ACC112 (cell line): ENCODE data around the gene NPY4R.
"Not testable (repeated sequence)": the region's sequence is repeated elsewhere in the genome, so short reads cannot be mapped to it uniquely, and the experiment has no call there.

ENCODE experiments used
- H2AFZ ChIP-seq: fragments of 200-600 bp; sonication (generic); one replicate; pipeline ENCODE4 v1.6.0; 2017; ENCODE audit warnings: antibody characterized with exemption, low read length; ENCODE audit not compliant: unreplicated experiment
- H3K27ac ChIP-seq: fragments of 200-600 bp; sonication (generic); 2 replicates; pipeline ENCODE4 v1.5.1; 2014; ENCODE audit warnings: low read depth, mild to moderate bottlenecking, antibody characterized with exemption, low read length, moderate library complexity
- H3K27me3 ChIP-seq: fragments of 200-600 bp; sonication (generic); 2 replicates; pipeline ENCODE4 v1.6.1; 2014; ENCODE audit warnings: mild to moderate bottlenecking, antibody characterized with exemption, low read length, moderate library complexity, mixed read lengths; ENCODE audit not compliant: insufficient read depth
- H3K36me3 ChIP-seq: fragments of 200-600 bp; sonication (generic); 2 replicates; pipeline ENCODE4 v1.6.1; 2016; ENCODE audit warnings: mild to moderate bottlenecking, antibody characterized with exemption, low read length, moderate library complexity, mixed read lengths; ENCODE audit not compliant: insufficient read depth
- H3K4me1 ChIP-seq: fragments of 200-600 bp; sonication (generic); one replicate; pipeline ENCODE4 v1.6.1; 2016; ENCODE audit warnings: low read length, mixed read lengths; ENCODE audit not compliant: insufficient read depth, unreplicated experiment, control insufficient read depth
- H3K4me3 ChIP-seq: fragments of 200-600 bp; sonication (generic); 2 replicates; pipeline ENCODE4 v1.5.1; 2014; ENCODE audit warnings: mild to moderate bottlenecking, low read depth, low read length
- H3K79me2 ChIP-seq: fragments of 200-600 bp; sonication (generic); one replicate; pipeline ENCODE4 v1.6.0; 2016; ENCODE audit warnings: low read length; ENCODE audit not compliant: control insufficient read depth, unreplicated experiment, insufficient read depth

Gene NPY4R

DNA sequence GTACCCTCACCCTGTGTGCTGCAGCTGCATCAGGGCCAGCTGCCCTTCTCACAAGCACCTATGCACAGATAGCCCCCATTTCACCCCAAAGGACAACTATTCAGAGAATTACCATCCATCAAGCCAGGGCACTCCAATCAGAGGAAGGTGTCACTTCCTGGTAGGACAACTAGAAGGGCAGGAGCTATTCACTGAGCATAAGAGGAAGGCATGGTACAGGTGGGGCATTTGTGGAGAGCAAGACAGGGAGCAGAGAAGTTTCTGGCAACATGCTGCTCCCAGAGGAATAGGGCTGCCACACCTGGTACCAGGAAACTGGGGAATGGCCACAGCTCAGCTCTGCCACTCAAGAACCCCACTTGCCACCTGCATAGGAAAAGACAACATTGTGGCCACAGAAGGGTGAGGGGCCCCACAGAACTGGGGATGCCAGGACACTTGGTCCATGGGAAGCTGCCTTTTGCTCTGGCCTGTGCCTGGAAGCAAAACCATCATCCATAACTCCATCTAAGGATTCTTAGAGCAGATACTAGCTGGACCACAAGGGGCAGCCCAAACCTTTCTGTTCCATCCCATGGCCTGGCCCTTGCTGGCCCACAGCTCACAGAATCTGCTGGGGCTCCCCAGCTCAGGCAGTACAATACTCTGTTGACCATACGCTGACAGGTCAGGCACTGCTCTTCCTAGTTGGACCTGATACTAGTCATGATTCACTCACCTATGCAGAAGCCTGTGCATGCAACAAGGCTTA, 25.8 kb upstream of the NPY4R start:
- not testable (repeated sequence) for H3K4me3 ChIP-seq, H2AFZ ChIP-seq, H3K79me2 ChIP-seq, H3K4me1 ChIP-seq, H3K27ac ChIP-seq, H3K27me3 ChIP-seq, H3K36me3 ChIP-seq

DNA sequence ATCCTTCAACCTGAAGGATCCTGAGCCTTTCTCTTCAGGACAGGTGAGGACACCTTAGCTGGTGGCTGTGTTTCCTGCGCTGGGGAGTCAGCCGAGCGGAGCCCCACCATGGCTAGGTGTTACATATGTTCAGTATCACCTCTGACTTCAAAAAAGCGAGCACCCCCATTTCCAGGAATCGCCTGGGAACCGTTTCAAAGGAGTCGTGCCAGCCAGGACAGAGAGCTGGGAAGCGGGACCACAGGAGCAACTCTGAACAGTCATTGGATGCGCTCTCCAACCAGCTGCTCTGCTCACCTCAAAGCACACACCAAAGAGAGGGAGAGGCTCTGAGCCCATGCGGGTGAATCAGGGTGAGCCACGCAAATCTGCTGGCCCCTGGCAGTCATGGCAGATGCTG, 24.5 kb upstream of the NPY4R start:
- H3K27me3 ChIP-seq, H3K36me3 ChIP-seq, H3K4me3 ChIP-seq, H2AFZ ChIP-seq, H3K27ac ChIP-seq, H3K79me2 ChIP-seq, H3K4me1 ChIP-seq: not testable (repeated sequence)

DNA sequence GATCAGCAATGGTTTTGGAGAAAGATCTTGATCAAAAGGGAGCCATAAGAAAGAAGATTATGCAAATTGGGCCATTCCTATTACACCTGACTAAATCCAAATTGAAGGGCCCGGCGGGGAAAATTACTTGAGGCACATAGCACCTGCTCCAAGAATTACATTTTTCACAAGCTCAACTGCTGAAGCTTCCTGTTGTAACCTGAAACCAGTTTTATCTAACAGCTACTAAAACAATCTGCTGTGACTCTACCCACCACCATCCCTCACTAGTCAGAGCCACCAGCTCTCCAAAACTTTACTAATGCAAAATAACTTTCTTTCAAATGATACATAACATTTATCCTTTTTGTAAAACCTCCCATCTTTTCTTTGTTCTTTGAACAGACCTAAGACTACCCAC, 20.7 kb upstream of the NPY4R start:
- not testable (repeated sequence) for H3K27ac ChIP-seq, H3K36me3 ChIP-seq, H3K79me2 ChIP-seq, H3K4me1 ChIP-seq, H3K27me3 ChIP-seq, H3K4me3 ChIP-seq, H2AFZ ChIP-seq

DNA sequence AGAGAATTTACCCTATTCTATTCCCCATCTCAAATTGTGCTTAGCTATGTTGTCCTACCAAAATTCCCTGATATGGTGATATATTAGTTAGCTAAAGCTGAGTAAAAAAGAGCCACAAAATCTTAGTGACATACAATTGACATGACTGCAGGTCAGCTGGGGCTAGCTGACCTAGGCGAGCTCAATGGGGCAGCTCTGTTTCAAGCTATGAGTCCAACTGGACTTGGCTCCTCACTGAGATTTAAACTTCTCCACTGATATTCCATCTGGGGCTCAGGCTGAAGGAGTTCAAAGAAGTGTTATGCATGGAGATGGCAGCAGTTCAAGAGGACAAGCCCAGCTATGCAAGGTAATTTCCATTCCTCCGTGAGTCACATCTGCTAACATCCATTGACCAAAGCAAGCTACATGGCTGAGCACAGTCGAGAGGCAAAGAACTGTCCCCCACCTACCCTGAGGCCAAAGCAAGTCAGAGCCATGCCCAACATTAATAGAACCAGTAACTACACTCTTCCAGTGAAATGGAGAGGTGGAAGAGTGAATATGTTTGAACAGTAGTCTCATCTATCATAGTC, 9.1 kb upstream of the NPY4R start:
- H3K4me1 ChIP-seq, H3K27me3 ChIP-seq, H3K4me3 ChIP-seq, H3K27ac ChIP-seq, H2AFZ ChIP-seq, H3K79me2 ChIP-seq, H3K36me3 ChIP-seq: not testable (repeated sequence)

DNA sequence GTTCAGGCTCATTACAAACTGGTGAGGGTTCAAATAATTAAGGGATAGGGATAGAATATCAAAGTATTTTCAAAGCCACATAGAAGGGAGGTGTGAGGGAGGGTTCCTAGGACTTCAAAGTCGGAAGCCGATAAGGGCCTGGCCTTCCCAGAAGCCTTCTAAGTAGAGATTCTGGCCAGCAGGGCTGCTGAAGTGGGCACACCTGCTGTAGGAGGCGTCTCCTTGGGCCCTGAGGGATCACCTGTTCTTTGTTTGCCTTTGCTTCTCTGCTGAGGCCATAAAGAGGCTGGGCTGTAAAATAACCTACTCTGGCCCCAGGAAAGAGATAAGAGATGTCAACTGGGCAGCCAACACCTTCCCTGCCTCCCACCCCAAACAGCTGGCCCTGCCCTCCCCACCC, 8.0 kb upstream of the NPY4R start:
- not testable (repeated sequence) for H3K27ac ChIP-seq, H3K27me3 ChIP-seq, H3K36me3 ChIP-seq, H3K4me3 ChIP-seq, H2AFZ ChIP-seq, H3K79me2 ChIP-seq, H3K4me1 ChIP-seq

DNA sequence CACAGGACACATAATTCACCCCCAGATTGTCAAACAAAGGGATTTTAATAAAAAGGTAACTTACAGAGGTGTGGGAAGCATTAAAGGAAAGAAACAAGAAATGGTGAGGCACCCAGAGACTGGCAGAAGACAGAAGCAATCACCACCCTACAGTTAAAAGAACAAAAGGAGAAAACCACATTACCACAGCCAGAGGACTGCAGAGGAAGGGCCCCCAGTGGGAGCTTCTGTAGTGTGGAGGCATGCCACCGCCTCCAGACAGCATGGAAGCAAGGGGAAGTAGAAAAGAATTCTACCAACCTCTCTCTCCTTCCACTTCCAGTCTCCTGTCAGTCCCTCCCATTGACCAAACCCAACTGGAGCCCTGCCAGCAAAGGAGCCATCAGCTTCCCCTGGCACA, 4.4 kb upstream of the NPY4R start:
- not testable (repeated sequence) for H3K27ac ChIP-seq, H3K4me3 ChIP-seq, H2AFZ ChIP-seq, H3K27me3 ChIP-seq, H3K4me1 ChIP-seq, H3K36me3 ChIP-seq, H3K79me2 ChIP-seq

DNA sequence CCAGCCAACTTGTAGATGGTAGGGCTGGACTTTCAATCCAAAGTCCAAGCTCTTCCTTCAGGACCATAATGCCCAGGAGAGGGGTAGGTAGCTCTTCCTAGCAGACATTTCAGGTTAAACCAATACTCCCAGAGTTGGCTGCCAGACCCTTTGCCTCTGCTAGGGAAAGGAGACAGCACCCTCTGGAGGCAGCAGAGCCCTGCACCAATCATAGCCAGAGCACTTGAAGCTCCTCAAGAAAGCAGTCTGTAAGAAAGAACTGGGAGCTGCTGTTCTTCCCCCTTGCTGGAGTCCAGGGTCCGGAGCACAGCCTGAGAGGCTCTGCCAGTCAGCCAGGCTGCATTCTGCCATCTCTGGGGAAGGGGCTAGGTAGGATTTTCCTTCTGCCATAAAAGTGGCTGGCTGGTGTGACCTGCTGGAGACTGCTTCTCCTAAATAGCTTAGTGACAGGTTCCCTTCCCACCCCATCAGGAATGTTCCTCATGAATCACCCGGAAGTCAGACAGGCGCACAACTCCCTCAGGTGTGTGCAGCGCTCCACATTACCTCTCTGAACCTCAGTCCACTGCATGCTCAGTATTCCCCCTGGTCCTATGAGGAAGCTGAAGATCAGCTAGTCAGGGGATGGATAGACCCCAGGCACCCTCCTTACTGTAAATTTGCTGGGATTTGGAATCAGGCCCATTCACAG, 2.5 kb upstream of the NPY4R start:
- not testable (repeated sequence) for H3K4me3 ChIP-seq, H2AFZ ChIP-seq, H3K27me3 ChIP-seq, H3K79me2 ChIP-seq, H3K4me1 ChIP-seq, H3K36me3 ChIP-seq, H3K27ac ChIP-seq

DNA sequence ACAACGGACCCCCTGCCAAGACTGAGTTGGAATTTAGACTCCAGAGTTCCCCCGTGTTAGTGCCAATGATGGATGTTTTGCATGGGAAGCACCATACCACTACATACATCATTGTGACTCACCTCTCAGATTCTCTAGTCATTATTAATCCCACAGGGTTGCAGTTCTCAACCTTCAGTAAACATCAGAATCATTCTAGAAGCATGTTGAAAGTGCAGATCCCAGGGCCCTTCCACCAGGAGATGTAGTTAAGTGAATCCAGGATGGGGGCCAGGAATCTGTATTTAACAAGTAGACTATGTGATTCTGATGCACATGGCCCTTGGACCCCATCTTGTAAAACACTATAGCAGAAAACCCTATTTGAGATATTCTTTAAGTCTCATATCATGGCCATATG, 2.1 kb downstream of the NPY4R start:
- H3K27ac ChIP-seq, H2AFZ ChIP-seq, H3K36me3 ChIP-seq, H3K79me2 ChIP-seq, H3K27me3 ChIP-seq, H3K4me3 ChIP-seq, H3K4me1 ChIP-seq: not testable (repeated sequence)

DNA sequence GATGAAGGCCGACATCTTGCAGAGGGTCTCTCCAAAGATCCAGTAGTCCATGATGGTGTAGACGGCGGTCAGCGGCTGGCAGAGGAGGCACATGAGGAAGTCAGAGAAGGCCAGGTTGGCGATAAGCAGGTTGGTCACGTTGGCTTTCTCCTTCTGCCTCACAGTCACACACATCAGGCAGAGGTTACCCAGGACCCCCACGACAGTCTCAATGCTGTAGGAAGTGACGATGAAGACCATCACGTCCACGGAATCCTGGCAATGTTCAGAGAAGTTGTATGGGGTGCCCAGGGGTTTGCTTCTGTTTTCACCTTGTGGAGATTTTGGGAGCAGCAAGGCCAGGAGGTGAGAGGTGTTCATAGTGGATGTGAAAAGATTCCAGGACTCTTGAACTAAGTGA, 3.5 kb downstream of the NPY4R start:
- H2AFZ ChIP-seq, H3K36me3 ChIP-seq, H3K4me3 ChIP-seq, H3K27ac ChIP-seq, H3K4me1 ChIP-seq, H3K27me3 ChIP-seq, H3K79me2 ChIP-seq: not testable (repeated sequence)

DNA sequence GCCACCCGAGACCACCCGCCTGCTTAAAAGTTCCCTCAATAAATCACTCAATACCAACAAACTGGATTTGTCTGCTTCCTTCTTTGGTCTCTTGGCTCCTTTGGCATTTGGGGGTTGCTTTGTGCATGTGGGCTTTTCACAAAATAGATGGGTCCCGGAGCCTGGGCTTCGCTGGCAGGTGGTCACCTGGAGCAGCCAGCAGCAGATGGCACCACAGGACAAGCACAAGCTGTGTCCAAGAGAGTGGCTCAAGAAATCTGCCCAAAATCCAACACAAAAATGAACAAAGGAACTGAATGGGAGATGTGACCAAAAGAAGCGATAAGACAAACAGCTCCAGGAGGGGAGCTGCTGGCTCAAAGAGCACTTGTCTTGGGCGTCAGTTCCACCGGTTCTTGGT, 6.2 kb downstream of the NPY4R start:
- H2AFZ ChIP-seq, H3K4me3 ChIP-seq, H3K27me3 ChIP-seq, H3K79me2 ChIP-seq, H3K36me3 ChIP-seq, H3K27ac ChIP-seq, H3K4me1 ChIP-seq: not testable (repeated sequence)

DNA sequence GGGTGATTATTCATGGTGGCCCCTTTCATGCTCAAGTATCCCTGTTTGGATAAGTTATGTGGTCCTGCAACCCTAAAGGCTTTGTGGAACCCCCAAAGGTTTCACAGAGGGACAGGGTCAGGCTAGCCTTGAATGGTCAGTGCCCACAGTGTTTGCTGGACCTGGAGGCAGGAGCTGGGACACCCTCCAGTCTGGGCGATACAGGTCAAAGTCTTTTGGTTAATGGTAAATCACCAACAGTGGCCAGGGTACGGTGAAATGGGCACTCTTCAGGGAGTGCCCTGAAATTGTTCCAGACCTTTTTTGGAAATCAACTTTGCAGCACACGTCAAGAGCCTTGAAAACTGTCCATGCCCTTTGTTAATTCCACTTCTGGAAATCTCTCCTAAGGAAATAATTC, 8.7 kb downstream of the NPY4R start:
- H3K27ac ChIP-seq, H3K4me1 ChIP-seq, H2AFZ ChIP-seq, H3K79me2 ChIP-seq, H3K4me3 ChIP-seq, H3K27me3 ChIP-seq, H3K36me3 ChIP-seq: not testable (repeated sequence)
